H1 (cell line): ENCODE data around the gene XIRP1. TPM values are rescaled to one million over a fixed set of nuclear protein-coding genes. Genes with fewer than 3 reads are reported as not detected.

Source experiments
- CTCF ChIA-PET: fragments of 300-600 bp; sonication (Branson Sonifier 250); formaldehyde crosslinking; loops from one replicate; lab custom pipeline; 2021; ENCODE audit not compliant: partially characterized antibody; lab: Charles Lee
- POLR2A ChIA-PET: fragments of 300-600 bp; sonication (Branson Sonifier 250); formaldehyde crosslinking; loops from one replicate; lab custom pipeline; 2021; ENCODE audit warnings: inconsistent platforms; ENCODE audit not compliant: partially characterized antibody; lab: Charles Lee
- DNase-seq, 2 experiments: peaks; one replicate each; pipeline versions ENCODE4 v3.0.0 to v3.0.0-alpha.2; 2010 to 2022; ENCODE audit warnings: low spot score in 2 of 2, low read depth in 1 of 2, mixed read lengths in 1 of 2
- FAIRE-seq: peaks from 2 replicates; lab custom pipeline; 2011; peaks lifted over from hg19 to GRCh38; lab: Jason Lieb, UNC
- H2AFZ ChIP-seq: 2 replicates; pipeline ENCODE4 v1.8.1; 2012; ENCODE audit warnings: low read length, inconsistent platforms
- H2AK5ac ChIP-seq: 2 replicates; pipeline ENCODE4 v1.6.1; 2013; ENCODE audit warnings: low read depth, low read length
- H2BK120ac ChIP-seq: replicated peaks from 2 replicates; pipeline ENCODE3; 2013; ENCODE audit warnings: low read depth, low read length, inconsistent platforms
- H2BK12ac ChIP-seq: 2 replicates; pipeline ENCODE4 v1.6.1; 2013; ENCODE audit warnings: low read depth, low read length
- H2BK15ac ChIP-seq: 2 replicates; pipeline ENCODE4 v1.6.1; 2013; ENCODE audit warnings: low read length
- H2BK20ac ChIP-seq: 2 replicates; pipeline ENCODE4 v1.6.1; 2013; ENCODE audit warnings: low read length
- H2BK5ac ChIP-seq: 2 replicates; pipeline ENCODE4 v1.6.1; 2013; ENCODE audit warnings: low read depth, low read length
- H3K14ac ChIP-seq: 2 replicates; pipeline ENCODE4 v1.6.1; 2013; ENCODE audit warnings: inconsistent platforms; ENCODE audit not compliant: insufficient read length
- H3K18ac ChIP-seq: 2 replicates; pipeline ENCODE4 v1.6.1; 2013; ENCODE audit warnings: low read length; ENCODE audit errors: extremely low read depth
- H3K23ac ChIP-seq: 2 replicates; pipeline ENCODE4 v1.6.1; 2013; ENCODE audit warnings: inconsistent platforms; ENCODE audit not compliant: insufficient read length
- H3K23me2 ChIP-seq: 2 replicates; pipeline ENCODE4 v1.6.1; 2013; ENCODE audit warnings: low read depth, low read length
- H3K27ac ChIP-seq: 2 replicates; pipeline ENCODE4 v1.6.1; 2011; ENCODE audit warnings: low read depth, low read length, inconsistent platforms
- H3K27me3 ChIP-seq, 4 experiments: replicated peaks in 1 of 4; 1 replicate in 1 of 4; 2 replicates in 3 of 4; pipeline versions ENCODE4 v1.6.1 to v1.8.1; 2011 to 2013; ENCODE audit warnings: low read length in 3 of 4, mild to moderate bottlenecking in 3 of 4, inconsistent platforms in 2 of 4, mixed read lengths in 2 of 4, moderate library complexity in 1 of 4; ENCODE audit not compliant: control insufficient read depth in 3 of 4, insufficient read depth in 3 of 4; ENCODE audit errors: extremely low read depth in 1 of 4
- H3K36me3 ChIP-seq, 4 experiments: 2 replicates each; pipeline versions ENCODE4 v1.6.1 to v1.8.1; 2011 to 2013; ENCODE audit warnings: mild to moderate bottlenecking in 4 of 4, low read length in 3 of 4, moderate library complexity in 2 of 4, control low read depth in 1 of 4, inconsistent platforms in 1 of 4; ENCODE audit not compliant: insufficient read depth in 4 of 4, control insufficient read depth in 2 of 4
- H3K4ac ChIP-seq: replicated peaks from 2 replicates; pipeline ENCODE3; 2013; ENCODE audit warnings: low read length, low read depth, mixed read lengths, inconsistent platforms; ENCODE audit not compliant: insufficient read length
- H3K4me1 ChIP-seq, 4 experiments: replicated peaks in 1 of 4; 1 replicate in 1 of 4; 2 replicates in 3 of 4; pipeline versions ENCODE4 v1.6.1 to v1.8.1; 2011 to 2013; ENCODE audit warnings: low read length in 3 of 4, inconsistent platforms in 2 of 4, mixed read lengths in 1 of 4; ENCODE audit not compliant: insufficient read depth in 4 of 4, control insufficient read depth in 3 of 4
- H3K4me2 ChIP-seq, 2 experiments: 2 replicates each; pipeline versions ENCODE4 v1.6.1 to v1.8.1; 2011 to 2013; ENCODE audit warnings: low read depth in 2 of 2, low read length in 2 of 2, control low read depth in 1 of 2, inconsistent platforms in 1 of 2, mild to moderate bottlenecking in 1 of 2; ENCODE audit not compliant: insufficient read depth in 1 of 2
- H3K4me3 ChIP-seq, 4 experiments: fragments of 200-600, 300-600 bp in 1 of 4; sonication (generic), shearing (Covaris generic), sonication (Bioruptor Twin) in 1 of 4; 2 replicates each; pipeline versions ENCODE4 v1.5.1 to v1.8.1; 2011 to 2016; ENCODE audit warnings: low read length in 4 of 4, low read depth in 3 of 4, control low read depth in 2 of 4, inconsistent platforms in 2 of 4, mild to moderate bottlenecking in 2 of 4, mixed read lengths in 1 of 4, moderate library complexity in 1 of 4; ENCODE audit not compliant: insufficient read depth in 2 of 4; ENCODE audit errors: extremely low read depth in 1 of 4
- H3K56ac ChIP-seq: replicated peaks from 2 replicates; pipeline ENCODE3; 2013; ENCODE audit warnings: low read depth, mild to moderate bottlenecking, mixed read lengths, low read length, inconsistent platforms; ENCODE audit not compliant: insufficient read length
- H3K79me1 ChIP-seq: 2 replicates; pipeline ENCODE4 v1.6.1; 2013; ENCODE audit warnings: low read depth, low read length, control low read depth
- H3K79me2 ChIP-seq, 2 experiments: 2 replicates each; pipeline versions ENCODE4 v1.6.1 to v1.8.1; 2012 to 2013; ENCODE audit warnings: low read length in 2 of 2, mild to moderate bottlenecking in 2 of 2, inconsistent platforms in 1 of 2; ENCODE audit not compliant: insufficient read depth in 2 of 2, control insufficient read depth in 1 of 2
- H3K9ac ChIP-seq, 4 experiments: replicated peaks in 1 of 4; 1 replicate in 1 of 4; 2 replicates in 3 of 4; pipeline versions ENCODE4 v1.6.1 to v1.8.1; 2011 to 2013; ENCODE audit warnings: low read depth in 3 of 4, low read length in 3 of 4, control low read depth in 2 of 4, mild to moderate bottlenecking in 2 of 4, moderate library complexity in 2 of 4, inconsistent platforms in 1 of 4; ENCODE audit errors: extremely low read depth in 1 of 4
- H3K9me3 ChIP-seq, 2 experiments: 2 replicates each; pipeline versions ENCODE4 v1.6.1 to v1.8.1; 2012 to 2013; ENCODE audit warnings: mild to moderate bottlenecking in 2 of 2, moderate library complexity in 2 of 2, control low read depth in 1 of 2, inconsistent platforms in 1 of 2, low read depth in 1 of 2, low read length in 1 of 2, mixed read lengths in 1 of 2; ENCODE audit not compliant: insufficient read depth in 2 of 2
- H4K20me1 ChIP-seq, 2 experiments: replicated peaks in 1 of 2; 2 replicates each; pipeline versions ENCODE3 to v1.8.1; 2011 to 2013; ENCODE audit warnings: inconsistent platforms in 2 of 2, low read length in 2 of 2, mild to moderate bottlenecking in 1 of 2; ENCODE audit not compliant: insufficient read depth in 2 of 2, control insufficient read depth in 1 of 2
- H4K5ac ChIP-seq: 2 replicates; pipeline ENCODE4 v1.6.1; 2013; ENCODE audit warnings: low read length, low read depth, mixed read lengths, inconsistent platforms; ENCODE audit not compliant: insufficient read length
- H4K8ac ChIP-seq: 2 replicates; pipeline ENCODE4 v1.8.0; 2013; ENCODE audit warnings: mild to moderate bottlenecking, moderate library complexity, low read length, inconsistent platforms; ENCODE audit not compliant: insufficient read depth; ENCODE audit errors: extremely low read depth
- H4K91ac ChIP-seq: replicated peaks from 2 replicates; pipeline ENCODE3; 2013; ENCODE audit warnings: low read length, mixed read lengths, inconsistent platforms; ENCODE audit not compliant: insufficient read length
- ASH2L ChIP-seq: fragments of 200-600, 300-600 bp; sonication (generic); IDR thresholded peaks from one replicate; pipeline ENCODE4 v1.7.1; 2017; ENCODE audit warnings: low read length
- CBX5 ChIP-seq: fragments of 300-800, 300-1000 bp; sonication (generic); IDR thresholded peaks from 2 replicates; pipeline ENCODE4 v1.7.1; 2016; ENCODE audit warnings: antibody characterized with exemption, low read length, low read depth
- CBX8 ChIP-seq: fragments of 300-800, 300-1000 bp; sonication (generic); IDR thresholded peaks from 2 replicates; pipeline ENCODE4 v1.7.1; 2016; ENCODE audit warnings: low read depth, low read length, borderline replicate concordance
- PHF8 ChIP-seq: fragments of 200-600 bp; sonication (generic); conservative IDR thresholded peaks from 2 replicates; pipeline ENCODE4 v1.7.1; 2012; ENCODE audit warnings: low read depth, mild to moderate bottlenecking, inconsistent platforms, low read length, moderate library complexity
- POLR2A ChIP-seq, 2 experiments: IDR thresholded peaks; 1 replicate in 1 of 2; 2 replicates in 1 of 2; pipeline ENCODE4 v1.6.1; 2011; ENCODE audit warnings: low read depth in 2 of 2, low read length in 2 of 2, mild to moderate bottlenecking in 2 of 2; ENCODE audit errors: control extremely low read depth in 1 of 2
- SP2 ChIP-seq: IDR thresholded peaks from 2 replicates; pipeline ENCODE4 v1.6.1; 2012; ENCODE audit warnings: mild to moderate bottlenecking, low read length, inconsistent platforms
- ZNF274 ChIP-seq: IDR thresholded peaks from 2 replicates; pipeline ENCODE4 v1.7.0; 2012; ENCODE audit warnings: low read length, borderline replicate concordance; ENCODE audit errors: extremely low read depth
- WGBS, 2 experiments: shearing (Covaris generic) in 1 of 2; methylation state at CpG; one replicate each; pipeline versions ENCODE4 v1.1.6 to v1.1.7; 2013 to 2015; ENCODE audit warnings: low lambda C conversion rate in 2 of 2, mixed read lengths in 2 of 2, inconsistent platforms in 1 of 2, low coverage in 1 of 2, missing lambda C conversion rate in 1 of 2; ENCODE audit not compliant: insufficient replicate concordance in 2 of 2, insufficient coverage in 1 of 2, insufficient read length in 1 of 2; ENCODE audit errors: extremely low coverage in 1 of 2, missing lambda C conversion rate in 1 of 2; 5-methylcytosine and 5-hydroxymethylcytosine counted together
- polyA plus RNA-seq, 7 experiments: library from polyadenylated mRNA; depleted of rRNA in 3 of 7; stranded (reverse) in 5 of 7; unstranded in 2 of 7; fragments of >200 nt in 5 of 7; fragments of 200-250 nt in 2 of 7; gene quantifications; 1 replicate in 5 of 7; 2 replicates in 1 of 7; 4 replicates in 1 of 7; pipeline versions ENCODE4 v1.2.1 to v1.2.3, GENCODE V29; 2011 to 2013; ENCODE audit warnings: missing spikeins in 2 of 7, mixed read lengths in 2 of 7
- total RNA-seq: library from RNA; stranded (reverse); fragmentation: NEBNext Ultra II Directional; extraction: Animal tissue kit (Norgen Biotek cat#: 25700); gene quantifications from 2 replicates; pipeline ENCODE4 v1.2.1, GENCODE V29; 2021
- TF ChIP-seq, protein P1 (sequence below): IDR thresholded peaks from 2 replicates; pipeline ENCODE4 v1.6.1; 2012; ENCODE audit warnings: low read length, inconsistent platforms
- TF ChIP-seq, protein P2 (sequence below): IDR thresholded peaks from 2 replicates; pipeline ENCODE4 v1.6.1; 2012; ENCODE audit warnings: inconsistent platforms

XIRP1 gene
- total and polyA plus RNA-seq, 2 of the 8 experiments (the other 6 are each of a cell fraction or from before 2014, with no cell fraction given): not detected

- no peak overlapping the region for H2BK120ac ChIP-seq
- no peaks in the 10 kb centered on the region for H3K79me2 ChIP-seq
- no peak overlapping the region for H4K8ac ChIP-seq
- H2AK5ac ChIP-seq: no peak overlapping the region
- H4K20me1 ChIP-seq: no peaks in the 10 kb centered on the region
- H2BK5ac ChIP-seq: no peak overlapping the region
- DNase-seq (no peak), FAIRE-seq (no peak)
- CTCF ChIA-PET: interaction anchor here (0.6 to 18.0 kb wide), 18 partner anchors 8 to 187 kb away, joined by 3 to 767 read pairs (median 7); partner anchors contain the start of genes CX3CR1, GORASP1 and TTC21A
- H3K27me3 ChIP-seq: no peaks in the 10 kb centered on the region
- no peak overlapping the region for H3K4me3 ChIP-seq
- no peak overlapping the region for H3K9ac ChIP-seq
- H3K4me1 ChIP-seq: no peaks in the 10 kb centered on the region
- no peak overlapping the region for H3K4ac ChIP-seq
- POLR2A ChIA-PET: interaction anchor here (1.0 to 2.6 kb wide), 2 partner anchors 38 to 62 kb away, joined by 3 to 5 read pairs; no protein-coding TSS in a partner anchor
- H3K4me2 ChIP-seq: no peak overlapping the region
- H3K14ac ChIP-seq: no peak overlapping the region
- no peak overlapping the region for H2AFZ ChIP-seq
- H3K36me3 ChIP-seq: no peaks in the 10 kb centered on the region
- no peak overlapping the region for H4K5ac ChIP-seq
- H3K23me2 ChIP-seq: no peaks in the 10 kb centered on the region
- no peak overlapping the region for H3K18ac ChIP-seq
- 92% methylated on average over 35 of the region's 35 CpGs; no CpG with 5 or more reads in 1 of the 2 experiments for WGBS, 2 experiments
- no peak overlapping the region for H3K56ac ChIP-seq
- no peaks in the 10 kb centered on the region for H3K79me1 ChIP-seq
- H3K9me3 ChIP-seq: no peaks in the 10 kb centered on the region
- 0 out of 2 replicates have a peak overlapping the region, but pooled peaks have one; percentile 5 for H2BK12ac ChIP-seq
- H2BK20ac ChIP-seq: no peak overlapping the region
- H3K27ac ChIP-seq: no peak overlapping the region
- H3K23ac ChIP-seq: no peak overlapping the region
- H2BK15ac ChIP-seq: no peak overlapping the region
- H4K91ac ChIP-seq: no peak overlapping the region
- TF ChIP-seq SP2 (no peak), POLR2A (IDR thresholded peaks at IDR 0.05; ENCODE audit: control extremely low read depth in 1 of 2, low read depth in 2 of 2, low read length in 2 of 2) (no peak), PHF8 (no peak), ZNF274 (no peak), ASH2L (no peak), CBX8 (no peak), CBX5 (no peak)
- TF ChIP-seq, protein P1, sequence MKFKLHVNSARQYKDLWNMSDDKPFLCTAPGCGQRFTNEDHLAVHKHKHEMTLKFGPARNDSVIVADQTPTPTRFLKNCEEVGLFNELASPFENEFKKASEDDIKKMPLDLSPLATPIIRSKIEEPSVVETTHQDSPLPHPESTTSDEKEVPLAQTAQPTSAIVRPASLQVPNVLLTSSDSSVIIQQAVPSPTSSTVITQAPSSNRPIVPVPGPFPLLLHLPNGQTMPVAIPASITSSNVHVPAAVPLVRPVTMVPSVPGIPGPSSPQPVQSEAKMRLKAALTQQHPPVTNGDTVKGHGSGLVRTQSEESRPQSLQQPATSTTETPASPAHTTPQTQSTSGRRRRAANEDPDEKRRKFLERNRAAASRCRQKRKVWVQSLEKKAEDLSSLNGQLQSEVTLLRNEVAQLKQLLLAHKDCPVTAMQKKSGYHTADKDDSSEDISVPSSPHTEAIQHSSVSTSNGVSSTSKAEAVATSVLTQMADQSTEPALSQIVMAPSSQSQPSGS: no peak
- TF ChIP-seq, protein P2, sequence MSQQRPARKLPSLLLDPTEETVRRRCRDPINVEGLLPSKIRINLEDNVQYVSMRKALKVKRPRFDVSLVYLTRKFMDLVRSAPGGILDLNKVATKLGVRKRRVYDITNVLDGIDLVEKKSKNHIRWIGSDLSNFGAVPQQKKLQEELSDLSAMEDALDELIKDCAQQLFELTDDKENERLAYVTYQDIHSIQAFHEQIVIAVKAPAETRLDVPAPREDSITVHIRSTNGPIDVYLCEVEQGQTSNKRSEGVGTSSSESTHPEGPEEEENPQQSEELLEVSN: no peak
These were observed 3.9 kb downstream of the XIRP1 start for GRCh38 chr3:39188271-39189149.
